Skin of body (tissue), 2 donors: ENCODE measurements around the gene CST7. TPM values are rescaled to one million over a fixed set of nuclear protein-coding genes. Genes with fewer than 3 reads are reported as not detected.
"Not testable (repeated sequence)": the region's sequence is repeated elsewhere in the genome, so short reads cannot be mapped to it uniquely, and the experiment has no call there.

ENCODE experiments used
- DNase-seq: peaks from one replicate; lab custom pipeline; 2025; lab: John Stamatoyannopoulos, UW
- total RNA-seq: library from RNA; depleted of rRNA; stranded (reverse); fragments of >200 nt; gene quantifications from one replicate; pipeline ENCODE4 v1.2.3, GENCODE V29; 2014

CST7 gene
- total RNA-seq, 1 donor from 2014 or later, result 9.4 TPM

GRCh38 chr20:24986436-24987015, 37.5 kb downstream of the CST7 start:
- no peak for DNase-seq

GRCh38 chr20:24987244-24987643, 38.2 kb downstream of the CST7 start:
- no peak for DNase-seq

GRCh38 chr20:24987873-24988835, 39.1 kb downstream of the CST7 start:
- DNase-seq, result no peak

- DNase-seq, result no peak
Observed at GRCh38 chr20:24989162-24989561, 40.1 kb downstream of the CST7 start.

GRCh38 chr20:24990810-24991252, 41.8 kb downstream of the CST7 start:
- DNase-seq, result no peak

- DNase-seq, result no peak
Observed at GRCh38 chr20:24991897-24992486, 42.9 kb downstream of the CST7 start.

- DNase-seq, result peak; percentile 96
Observed at GRCh38 chr20:24992487-24993205, 43.6 kb downstream of the CST7 start, which contains the start of gene APMAP. TSS of gene APMAP (minus strand) at chr20:24992751. CDS start at chr20:24992688, 63 bp downstream.

- DNase-seq, result peak; percentile 18
Observed at GRCh38 chr20:24993337-24994185, 44.5 kb downstream of the CST7 start.

GRCh38 chr20:24994186-24994465, 45.1 kb downstream of the CST7 start:
- DNase-seq, result no peak

GRCh38 chr20:24994470-24995368, 45.6 kb downstream of the CST7 start:
- DNase-seq, result peak; percentile 85

- DNase-seq, result no peak
Observed at GRCh38 chr20:24995741-24996448, 46.8 kb downstream of the CST7 start.

GRCh38 chr20:24996449-24997377, 47.6 kb downstream of the CST7 start:
- DNase-seq, result no peak

- DNase-seq, result no peak
Observed at GRCh38 chr20:24998121-24998520, 49.1 kb downstream of the CST7 start.

GRCh38 chr20:24998631-24999445, 49.8 kb downstream of the CST7 start:
- no peak for DNase-seq

- DNase-seq, result no peak
Observed at GRCh38 chr20:24999568-24999967, 50.5 kb downstream of the CST7 start.

- no peak for DNase-seq
Observed at GRCh38 chr20:25000268-25000801, 51.3 kb downstream of the CST7 start.

GRCh38 chr20:25001323-25001722, 52.3 kb downstream of the CST7 start:
- DNase-seq, result not testable (repeated sequence)
